ENCODE measurements around the gene ERAL1.
"Not testable (repeated sequence)": the region's sequence is repeated elsewhere in the genome, so short reads cannot be mapped to it uniquely, and the experiment has no call there.

The ERAL1 gene

GRCh38 chr17:28871056-28871579 lies 16.3 kb downstream of the ERAL1 start:
- no peak for TF ChIP-seq CTCF (IDR thresholded peaks at IDR 0.05; ENCODE audit: insufficient read depth, missing control alignments)
- FAIRE-seq, result no peak
- DNase-seq (ENCODE audit: insufficient read length, low spot score), result no peak

- no peak for DNase-seq (ENCODE audit: insufficient read length, low spot score)
- TF ChIP-seq CTCF (IDR thresholded peaks at IDR 0.05; ENCODE audit: insufficient read depth, missing control alignments), result no peak
- no peak for FAIRE-seq
Observed at GRCh38 chr17:28873839-28874238, 19.0 kb downstream of the ERAL1 start.

GRCh38 chr17:28874750-28875149 lies 19.9 kb downstream of the ERAL1 start:
- TF ChIP-seq CTCF (IDR thresholded peaks at IDR 0.05; ENCODE audit: insufficient read depth, missing control alignments), result no peak
- DNase-seq (ENCODE audit: insufficient read length, low spot score), result no peak
- FAIRE-seq, result no peak

GRCh38 chr17:28875848-28876550 lies 21.2 kb downstream of the ERAL1 start:
- DNase-seq (ENCODE audit: insufficient read length, low spot score), result no peak
- TF ChIP-seq CTCF (IDR thresholded peaks at IDR 0.05; ENCODE audit: insufficient read depth, missing control alignments), result no peak
- FAIRE-seq, result no peak

- FAIRE-seq; DNase-seq (ENCODE audit: insufficient read length, low spot score): not testable (repeated sequence)
Observed at GRCh38 chr17:28877150-28877711, 22.4 kb downstream of the ERAL1 start.

GRCh38 chr17:28878158-28878910 lies 23.5 kb downstream of the ERAL1 start:
- DNase-seq (ENCODE audit: insufficient read length, low spot score), result no peak
- no peak for TF ChIP-seq CTCF (IDR thresholded peaks at IDR 0.05; ENCODE audit: insufficient read depth, missing control alignments)
- no peak for FAIRE-seq

GRCh38 chr17:28878981-28879380 lies 24.2 kb downstream of the ERAL1 start:
- no peak for DNase-seq (ENCODE audit: insufficient read length, low spot score)

More at GRCh38 chr17:28878981-28879380, 24.2 kb downstream of the ERAL1 start:
- FAIRE-seq, result no peak
- peak; percentile 59 for TF ChIP-seq CTCF (IDR thresholded peaks at IDR 0.05; ENCODE audit: insufficient read depth, missing control alignments)

All from D721Med (cell line).